Brain microvascular endothelial cell (primary cell): Measurements from ENCODE around the gene SPOCK2.

Source experiments
- DNase-seq: peaks from one replicate; pipeline ENCODE4 v3.0.0-alpha.2; 2020
- H3K27ac ChIP-seq: fragments of 250-450 bp; sonication (Bioruptor Pico); 2 replicates; pipeline ENCODE4 v1.5.1; 2020; ENCODE audit warnings: mild to moderate bottlenecking, moderate library complexity
- H3K27me3 ChIP-seq: fragments of 250-450 bp; sonication (Bioruptor Pico); replicated peaks from 2 replicates; pipeline ENCODE4 v1.5.1; 2020; ENCODE audit warnings: mild to moderate bottlenecking
- H3K36me3 ChIP-seq: fragments of 250-450 bp; sonication (Bioruptor Pico); replicated peaks from 2 replicates; pipeline ENCODE4 v1.5.1; 2020; ENCODE audit warnings: mild to moderate bottlenecking
- H3K4me3 ChIP-seq: 2 replicates; pipeline ENCODE4 v1.5.1; 2011; ENCODE audit warnings: low read depth, mild to moderate bottlenecking, control low read depth, low read length, moderate library complexity
- CTCF ChIP-seq: IDR thresholded peaks from 2 replicates; pipeline ENCODE4 v1.5.1; 2011; ENCODE audit warnings: low read depth, mild to moderate bottlenecking, moderate library complexity, low read length, control low read depth, inconsistent platforms; ENCODE audit errors: missing control alignments
- in situ Hi-C: cut with HindIII; loops from 2 replicates; pipeline ENCODE4 v1.10.0; 2017; ENCODE audit warnings: low sequenced_read_pairs, low pct_ligation_motif_present

Gene SPOCK2

DNA sequence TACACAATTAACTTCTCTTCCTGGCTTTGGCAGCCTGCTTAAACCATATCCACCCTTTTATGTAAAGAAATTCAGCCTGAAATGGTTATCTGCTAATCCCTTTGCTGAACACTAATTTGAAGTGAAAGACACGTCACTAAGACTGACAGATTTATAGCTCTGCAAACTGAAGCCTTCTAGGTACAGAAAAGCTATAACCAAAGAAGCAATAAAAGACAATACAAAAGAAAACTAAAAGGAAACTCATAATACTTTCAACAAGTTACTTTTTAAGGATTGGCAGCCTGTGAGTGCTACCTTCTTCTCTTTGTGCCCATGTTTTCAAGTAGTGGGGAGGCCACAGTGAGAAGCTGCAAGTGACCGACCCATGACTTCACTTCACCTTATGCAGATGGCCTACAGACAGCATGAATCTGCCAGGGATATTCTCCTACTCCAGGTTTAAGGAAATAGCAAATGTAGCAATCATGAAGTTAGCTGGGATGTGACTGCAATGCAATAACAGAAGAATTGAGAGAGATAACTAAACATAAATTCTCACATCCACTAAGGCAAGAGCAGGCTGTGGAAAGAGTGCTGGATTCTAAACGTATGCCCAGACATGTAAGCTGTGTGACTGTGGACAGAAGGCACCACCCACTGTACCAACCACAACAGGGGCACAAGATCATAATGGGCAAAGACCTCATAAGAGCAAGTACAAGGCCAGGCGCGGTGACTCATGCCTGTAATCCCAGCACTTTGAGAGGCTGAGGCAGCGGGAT, 10.7 kb upstream of the SPOCK2 start:
- Histone ChIP-seq H3K36me3 (peaks cover 3% of the 10 kb centered on the region), H3K27me3 (no peaks in the 10 kb centered on the region), H3K27ac (no peak overlapping the region), H3K4me3 (no peak overlapping the region)
- in situ Hi-C loops, result no loop called here
- TF ChIP-seq CTCF, result no peak
- no peak for DNase-seq

DNA sequence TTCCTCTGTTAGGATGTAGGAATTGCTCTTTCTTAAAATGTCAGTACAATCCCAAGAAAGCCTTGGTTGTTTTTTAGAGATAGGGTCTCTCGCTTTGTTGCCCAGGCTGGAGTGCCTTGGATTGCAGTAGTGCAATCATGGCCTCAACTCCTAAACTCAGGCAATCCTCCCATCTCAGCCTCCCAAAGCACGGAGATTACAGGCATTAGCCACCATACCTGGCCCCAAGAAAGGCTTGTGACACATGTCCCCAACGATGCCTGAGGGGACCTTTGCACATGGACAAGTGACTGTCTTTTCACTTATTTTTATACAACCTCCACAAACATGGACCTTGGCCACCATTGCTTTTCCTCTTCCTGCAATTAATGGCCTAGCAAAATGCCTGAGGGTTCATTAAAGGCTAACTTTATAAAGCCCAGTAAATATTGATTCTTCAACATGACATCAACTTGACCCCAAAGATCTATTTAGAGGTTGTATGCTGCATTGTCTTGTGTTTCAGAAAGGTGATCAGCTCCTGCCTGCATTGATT, 10.0 kb upstream of the SPOCK2 start:
- H3K27me3 ChIP-seq, result no peaks in the 10 kb centered on the region
- no peak for DNase-seq
- in situ Hi-C loops, result no loop called here
- H3K27ac ChIP-seq, result peak overlapping the region; percentile 14
- no peak for TF ChIP-seq CTCF
- peaks cover 3% of the 10 kb centered on the region for H3K36me3 ChIP-seq
- no peak overlapping the region for H3K4me3 ChIP-seq

- in situ Hi-C loops, result no loop called here
- peak; percentile 99 for DNase-seq
Measured at GRCh38 chr10:72097448-72098300, 9.3 kb upstream of the SPOCK2 start.

DNA sequence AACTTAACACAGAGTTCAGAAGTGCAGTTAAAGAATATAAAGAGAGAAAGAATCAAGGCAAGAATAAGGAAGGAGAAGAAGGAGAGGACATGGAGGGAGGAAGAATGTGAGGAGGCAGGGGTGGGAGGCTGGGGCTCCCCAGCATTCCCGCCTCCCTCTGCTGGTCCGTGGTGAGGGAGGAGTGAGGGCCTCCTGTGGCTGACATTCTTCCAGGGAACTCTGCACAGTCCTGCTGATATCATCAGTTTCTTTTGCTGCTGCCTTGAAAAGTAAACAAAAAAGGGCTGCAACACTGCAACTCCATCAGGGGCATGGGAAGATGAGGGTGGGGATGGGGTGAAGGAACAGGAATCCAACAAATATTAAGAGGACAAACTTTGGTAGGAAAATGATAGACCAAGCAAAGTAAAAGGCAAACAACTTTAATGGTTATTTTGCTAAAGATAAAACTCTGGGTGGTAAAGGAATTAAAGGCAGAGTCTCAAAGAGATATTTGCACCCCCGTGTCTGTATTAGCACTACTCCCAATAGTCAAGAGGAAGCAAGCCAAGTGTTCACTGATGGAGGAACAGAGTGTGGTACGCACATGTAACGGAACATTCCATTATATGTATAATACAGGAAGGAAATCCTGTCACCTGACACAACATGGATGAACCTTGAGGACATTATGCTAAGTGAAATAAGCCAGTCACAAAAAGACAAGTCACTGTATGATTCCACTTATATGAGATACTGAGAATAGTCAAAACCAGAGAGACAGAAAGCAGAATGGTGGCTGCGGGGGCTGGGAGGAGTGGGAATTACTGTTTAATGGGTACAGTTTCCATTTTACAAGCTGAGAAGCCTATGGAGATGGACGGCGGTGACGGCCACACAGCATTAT, 8.0 kb upstream of the SPOCK2 start:
- in situ Hi-C loops, result no loop called here
- peak; percentile 50 for TF ChIP-seq CTCF
- no peaks in the 10 kb centered on the region for H3K27me3 ChIP-seq
- DNase-seq, result peak; percentile 53
- H3K4me3 ChIP-seq, result no peak overlapping the region
- peak overlapping the region; percentile 74 for H3K27ac ChIP-seq
- no peaks in the 10 kb centered on the region for H3K36me3 ChIP-seq

More at GRCh38 chr10:72097448-72098300, 9.3 kb upstream of the SPOCK2 start:
- Histone ChIP-seq H3K36me3 (peaks cover 3% of the 10 kb centered on the region), H3K4me3 (no peak overlapping the region), H3K27ac (peak overlapping the region; percentile 74), H3K27me3 (no peaks in the 10 kb centered on the region)
- TF ChIP-seq CTCF, result no peak

DNA sequence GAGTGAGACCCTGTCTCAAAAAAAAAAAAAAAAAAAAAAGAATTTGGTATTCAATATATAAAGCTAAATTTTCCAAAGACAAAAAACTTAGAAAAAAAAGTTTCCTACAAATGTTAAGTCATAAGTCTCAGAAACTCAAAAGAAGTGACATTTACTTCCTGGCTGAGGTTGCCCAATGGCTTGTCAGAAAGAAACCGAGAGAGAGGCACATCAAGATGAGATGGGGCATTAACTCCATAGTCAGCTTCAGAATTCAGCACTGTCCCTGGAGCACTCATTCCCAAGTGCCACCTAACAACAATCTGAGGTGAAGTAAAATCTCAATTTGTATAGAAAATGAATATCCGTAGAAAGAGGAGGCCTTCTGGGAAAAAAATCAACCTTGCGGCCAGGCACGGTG, 6.8 kb upstream of the SPOCK2 start:
- in situ Hi-C loops, result no loop called here
- no peaks in the 10 kb centered on the region for H3K36me3 ChIP-seq
- no peak for DNase-seq
- no peak overlapping the region for H3K27ac ChIP-seq
- no peaks in the 10 kb centered on the region for H3K27me3 ChIP-seq
- TF ChIP-seq CTCF, result no peak
- H3K4me3 ChIP-seq, result no peak overlapping the region
